T47D (cell line): ENCODE results near the gene DTX1.

Experiments
- DNase-seq, 2 experiments: peaks; one replicate each; pipeline versions ENCODE4 v3.0.0 to v3.0.0-alpha.2; 2011 to 2012; ENCODE audit warnings: low read depth in 1 of 2, low spot score in 1 of 2
- JUND ChIP-seq: IDR thresholded peaks from 2 replicates; pipeline ENCODE4 v1.6.1; 2012; ENCODE audit warnings: low read depth
- in situ Hi-C: cut with HindIII; loops from 2 replicates; pipeline ENCODE4 v1.10.0; 2016; ENCODE audit warnings: low sequenced_read_pairs, low pct_unique_long_range_greater_than_20kb

Gene DTX1

GRCh38 chr12:113043240-113043639 is 13.3 kb upstream of the DTX1 start:
- DNase-seq, result no peak
- TF ChIP-seq JUND, result no peak
- in situ Hi-C loops, result no loop called here

DNA sequence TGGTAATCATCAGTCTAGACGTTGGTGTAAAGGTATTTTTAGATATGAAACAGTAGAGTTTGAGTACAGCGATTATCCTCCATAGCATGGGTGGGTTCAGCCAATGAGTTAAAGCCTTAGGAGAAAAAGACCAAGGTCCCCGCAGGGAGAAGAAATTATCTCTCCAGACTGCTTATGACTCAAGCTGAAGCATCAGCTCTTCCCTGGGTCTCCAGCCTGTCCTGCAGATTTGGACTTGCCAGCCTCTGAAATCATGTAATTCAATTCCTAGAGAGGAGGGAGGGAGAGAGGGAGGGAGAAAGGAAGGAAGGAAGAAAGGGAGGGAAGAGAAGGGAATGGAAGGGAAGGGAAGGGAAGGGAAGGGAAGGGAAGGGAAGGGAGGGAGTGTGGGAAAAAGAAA is 12.0 kb upstream of the DTX1 start:
- in situ Hi-C loops, result no loop called here
- no peak for DNase-seq
- TF ChIP-seq JUND, result no peak

DNA sequence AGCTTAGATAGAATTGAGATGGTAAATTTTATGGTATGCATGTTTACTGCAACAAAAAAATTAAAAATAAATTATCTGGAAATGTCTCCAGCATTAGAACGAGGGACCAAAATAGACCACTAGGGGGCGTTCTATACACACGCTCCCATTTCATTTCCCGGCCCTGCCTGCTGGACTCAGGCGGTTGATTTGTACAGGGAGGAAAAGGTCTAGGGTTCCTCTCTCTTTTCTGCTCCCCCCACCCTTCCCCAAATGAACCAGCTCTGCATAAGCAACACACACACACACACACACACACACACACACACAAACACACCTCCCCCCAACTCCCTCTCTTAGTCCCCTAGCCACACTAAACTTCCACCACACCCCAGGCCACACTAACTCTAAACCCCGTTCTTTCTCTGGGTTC is 7.8 kb upstream of the DTX1 start:
- no peak for TF ChIP-seq JUND
- in situ Hi-C loops, result no loop called here
- peak; percentile 81 to 91 for DNase-seq

DNA sequence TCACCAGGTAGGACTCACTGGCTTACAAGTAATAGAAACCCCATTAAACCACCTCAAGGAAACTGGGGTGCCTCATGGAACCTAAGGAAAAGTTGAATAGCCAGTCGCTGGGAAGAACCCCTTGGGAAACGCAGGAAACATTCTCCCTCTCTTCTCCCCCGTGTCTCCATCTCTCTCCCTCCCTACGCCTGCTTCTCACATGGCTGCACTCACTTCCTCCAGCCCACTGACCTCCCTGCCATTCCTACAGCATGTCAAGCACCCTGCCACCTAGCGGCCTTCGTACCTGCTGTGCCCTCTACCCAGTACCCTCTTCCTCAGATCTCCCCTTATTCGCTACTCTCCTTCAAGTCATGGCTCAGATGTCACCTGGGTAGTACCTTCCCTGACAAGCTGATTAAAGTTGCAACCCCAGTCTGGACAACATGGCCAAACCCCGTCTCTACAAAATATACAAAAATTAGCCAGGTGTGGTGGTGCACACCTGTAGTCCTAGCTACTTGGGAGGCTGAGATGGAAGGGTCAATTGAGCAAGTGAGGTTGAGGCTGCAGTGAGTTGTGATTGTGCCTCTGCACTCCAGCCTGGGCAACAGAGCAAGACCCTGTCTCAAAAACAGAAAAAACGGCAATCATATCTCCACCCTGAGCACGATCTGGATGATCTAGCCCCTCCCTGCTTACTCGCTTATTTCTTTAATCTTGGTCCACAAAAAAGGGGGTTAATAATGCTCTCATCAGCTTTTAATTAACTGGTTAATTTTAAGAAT is 6.4 kb upstream of the DTX1 start:
- peak in 1 of 2 experiments; percentile 57 for DNase-seq
- in situ Hi-C loops, result no loop called here
- no peak for TF ChIP-seq JUND

- TF ChIP-seq JUND, result no peak
- no peak for DNase-seq
- in situ Hi-C loops, result no loop called here
Measured at GRCh38 chr12:113050795-113051194, 5.7 kb upstream of the DTX1 start.

GRCh38 chr12:113051759-113052158 is 4.8 kb upstream of the DTX1 start:
- DNase-seq, result no peak
- in situ Hi-C loops, result no loop called here
- TF ChIP-seq JUND, result no peak

GRCh38 chr12:113052326-113052725 is 4.2 kb upstream of the DTX1 start:
- no peak for DNase-seq
- in situ Hi-C loops, result no loop called here

GRCh38 chr12:113054948-113055486 is 1.5 kb upstream of the DTX1 start:
- in situ Hi-C loops, result no loop called here
- TF ChIP-seq JUND, result no peak
- DNase-seq, result no peak

More at GRCh38 chr12:113052326-113052725, 4.2 kb upstream of the DTX1 start:
- TF ChIP-seq JUND, result no peak

DNA sequence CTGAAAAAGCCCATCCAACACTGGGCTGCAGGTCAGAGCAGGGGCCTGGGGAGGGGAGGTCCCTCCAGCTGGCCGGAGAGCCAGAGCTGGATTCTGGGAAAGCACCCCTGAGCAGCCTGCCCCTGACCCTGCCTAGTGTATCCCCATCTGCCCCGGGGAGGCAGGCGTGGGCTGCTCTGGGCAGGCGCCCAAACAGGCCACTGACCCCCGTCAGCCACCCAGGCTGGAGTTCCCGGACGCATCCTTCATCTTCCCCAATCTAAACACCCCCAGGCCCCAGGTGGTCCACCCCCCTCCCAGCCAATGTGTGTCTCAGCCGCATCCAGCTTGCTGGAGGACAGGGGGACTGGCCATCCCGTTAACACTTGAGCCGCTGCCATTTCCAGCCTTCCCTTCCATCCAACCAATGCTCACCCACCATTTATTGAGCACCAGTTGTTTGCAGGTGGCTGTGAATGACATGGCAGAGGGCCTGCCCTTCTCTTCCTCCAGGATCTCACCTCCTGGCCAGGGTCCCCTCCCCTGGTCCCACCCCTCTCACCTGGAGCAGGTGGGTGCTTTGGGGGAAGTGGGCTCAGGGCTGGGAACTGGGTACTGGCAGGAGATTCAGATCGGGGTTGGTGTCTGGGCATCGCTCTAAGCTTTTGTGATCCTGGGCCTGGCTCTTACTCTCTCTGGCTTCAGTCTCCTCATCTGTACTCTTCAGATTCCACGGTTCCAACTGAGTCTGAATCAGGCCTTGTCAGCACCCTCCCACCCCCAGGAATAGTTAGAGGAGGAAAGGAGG is 743 bp upstream of the DTX1 start:
- in situ Hi-C loops, result no loop called here
- TF ChIP-seq JUND, result no peak

DNA sequence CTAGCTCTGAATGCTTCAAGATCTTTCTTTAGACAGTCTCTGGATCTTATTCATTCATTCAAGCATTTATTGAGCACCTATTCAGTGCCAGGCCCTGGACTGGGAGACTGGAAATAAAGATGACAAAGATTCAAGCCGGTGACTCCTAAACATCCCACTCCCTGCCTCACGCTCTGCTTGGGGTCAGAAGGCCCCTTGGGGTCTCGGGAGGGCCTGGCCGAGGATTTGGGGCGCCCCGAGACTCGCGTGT is 224 bp upstream of the DTX1 start:
- TF ChIP-seq JUND, result no peak
- no peak for DNase-seq
- in situ Hi-C loops, result no loop called here

More for the DNA sequence above, 743 bp upstream of the DTX1 start:
- DNase-seq, result no peak

DNA sequence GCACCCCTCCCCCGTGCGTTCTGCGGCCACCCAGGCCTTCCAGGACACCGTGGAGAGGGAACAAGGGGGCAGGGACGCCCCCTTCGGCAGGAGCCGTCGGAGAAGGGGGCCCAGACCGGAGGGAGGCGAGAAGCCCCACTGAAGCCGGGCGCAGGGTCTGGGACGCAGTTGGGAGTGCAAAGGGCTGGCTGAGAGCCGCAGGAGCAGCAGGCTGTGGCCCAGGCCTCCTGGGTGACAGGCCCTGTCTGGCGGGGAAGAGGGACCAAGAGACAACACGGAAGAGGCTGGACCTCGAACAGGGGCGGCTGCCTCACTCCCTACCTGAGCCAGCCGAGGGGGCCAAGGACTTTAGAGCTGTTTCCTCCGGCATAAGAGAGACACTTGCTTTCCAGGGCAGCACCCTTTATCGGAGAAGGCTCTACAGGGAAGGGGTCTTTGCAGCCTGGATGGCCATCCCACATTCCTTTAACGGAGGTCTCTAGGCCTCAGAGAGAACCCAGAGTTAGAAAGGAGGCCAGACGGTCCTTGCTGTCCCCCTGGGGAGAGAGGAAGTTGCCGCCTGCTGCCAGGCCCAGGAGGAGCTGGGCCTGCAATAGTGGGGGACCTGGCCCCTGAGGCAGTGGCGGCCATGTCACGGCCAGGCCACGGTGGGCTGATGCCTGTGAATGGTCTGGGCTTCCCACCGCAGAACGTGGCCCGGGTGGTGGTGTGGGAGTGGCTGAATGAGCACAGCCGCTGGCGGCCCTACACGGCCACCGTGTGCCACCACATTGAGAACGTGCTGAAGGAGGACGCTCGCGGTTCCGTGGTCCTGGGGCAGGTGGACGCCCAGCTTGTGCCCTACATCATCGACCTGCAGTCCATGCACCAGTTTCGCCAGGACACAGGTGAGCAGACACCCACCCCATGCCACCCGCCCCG is 1.3 kb downstream of the DTX1 start:
- no peak for TF ChIP-seq JUND
- no peak for DNase-seq
- in situ Hi-C loops, result no loop called here

DNA sequence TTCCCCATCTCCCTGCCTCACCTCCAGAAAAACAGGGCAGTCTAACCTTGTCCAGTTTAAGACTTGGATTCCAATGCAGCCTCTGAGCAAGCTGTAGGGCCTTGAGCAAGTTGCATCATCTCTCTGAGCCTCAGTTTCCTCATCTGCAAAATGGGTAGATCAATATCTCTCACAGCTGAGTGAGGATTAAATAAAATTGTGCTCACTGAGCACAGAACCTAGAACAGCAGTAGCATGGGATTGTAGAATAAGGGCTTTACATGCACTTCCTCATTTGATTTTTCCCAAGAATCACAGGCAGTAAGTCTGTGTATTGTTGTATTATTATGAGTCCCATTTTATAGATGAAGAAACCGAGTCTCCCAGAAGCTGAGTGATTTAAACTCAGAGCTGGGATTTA is 2.0 kb downstream of the DTX1 start:
- no peak for DNase-seq

More for the DNA sequence above, 2.0 kb downstream of the DTX1 start:
- no peak for TF ChIP-seq JUND
- in situ Hi-C loops, result no loop called here
